Measurements from ENCODE around the gene ARMH1. TPM values are rescaled to one million over a fixed set of nuclear protein-coding genes. Genes with fewer than 3 reads are reported as not detected.

ARMH1 gene
- total RNA-seq, 2 experiments from 2014 or later: 139 to 144 TPM

Other genes with a start within 250 kb of the ARMH1 start
- gene TMEM53, start 233 bp upstream of the ARMH1 start, total RNA-seq: 1 to 10 TPM; 2.5 to 2.6 TPM
- not detected for gene RNU5D-1, start 56.5 kb downstream of the ARMH1 start, total RNA-seq
- 10 to 100 TPM; 65.0 to 71.0 TPM for gene KIF2C, start 65.1 kb downstream of the ARMH1 start, total RNA-seq
- 1,000 to 10,000 TPM; 2,658 to 2,665 TPM for gene RPS8, start 100.8 kb downstream of the ARMH1 start, total RNA-seq
- gene BEST4, start 113.5 kb downstream of the ARMH1 start, total RNA-seq: 1 to 10 TPM; 1.5 to 1.8 TPM
- gene PLK3, start 125.7 kb downstream of the ARMH1 start, total RNA-seq: 10 to 100 TPM; 53.3 to 57.1 TPM
- gene DYNLT4, start 132.6 kb downstream of the ARMH1 start, total RNA-seq: 1 to 10 TPM in 1 of 2 experiments, under 1 TPM in 1; 0.70 to 1.0 TPM
- 1 to 10 TPM; 6.0 to 8.1 TPM for gene BTBD19, start 133.8 kb downstream of the ARMH1 start, total RNA-seq
- gene PTCH2, start 168.5 kb downstream of the ARMH1 start, total RNA-seq: 1 to 10 TPM; 1.0 to 1.4 TPM